OCI-M1 (cell line): ENCODE measurements around the gene LRP5.
"Not testable (repeated sequence)": the region's sequence is repeated elsewhere in the genome, so short reads cannot be mapped to it uniquely, and the experiment has no call there.

Experiments used
- DNase-seq: peaks from one replicate; lab custom pipeline; 2025; lab: John Stamatoyannopoulos, UW

The LRP5 gene

DNA sequence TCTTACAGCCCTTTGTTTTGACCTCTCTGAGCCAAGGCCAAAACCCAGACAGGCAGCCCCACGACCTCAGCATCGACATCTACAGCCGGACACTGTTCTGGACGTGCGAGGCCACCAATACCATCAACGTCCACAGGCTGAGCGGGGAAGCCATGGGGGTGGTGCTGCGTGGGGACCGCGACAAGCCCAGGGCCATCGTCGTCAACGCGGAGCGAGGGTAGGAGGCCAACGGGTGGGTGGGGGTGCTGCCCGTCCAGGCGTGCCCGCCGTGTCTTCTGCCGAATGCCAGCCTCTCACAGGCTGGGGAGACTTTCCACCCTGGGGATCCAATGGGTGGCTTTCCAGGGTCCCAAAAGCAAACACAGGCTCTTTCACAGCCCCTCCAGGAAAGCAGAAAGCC lies 111.1 kb downstream of the LRP5 start:
- DNase-seq = no peak

DNA sequence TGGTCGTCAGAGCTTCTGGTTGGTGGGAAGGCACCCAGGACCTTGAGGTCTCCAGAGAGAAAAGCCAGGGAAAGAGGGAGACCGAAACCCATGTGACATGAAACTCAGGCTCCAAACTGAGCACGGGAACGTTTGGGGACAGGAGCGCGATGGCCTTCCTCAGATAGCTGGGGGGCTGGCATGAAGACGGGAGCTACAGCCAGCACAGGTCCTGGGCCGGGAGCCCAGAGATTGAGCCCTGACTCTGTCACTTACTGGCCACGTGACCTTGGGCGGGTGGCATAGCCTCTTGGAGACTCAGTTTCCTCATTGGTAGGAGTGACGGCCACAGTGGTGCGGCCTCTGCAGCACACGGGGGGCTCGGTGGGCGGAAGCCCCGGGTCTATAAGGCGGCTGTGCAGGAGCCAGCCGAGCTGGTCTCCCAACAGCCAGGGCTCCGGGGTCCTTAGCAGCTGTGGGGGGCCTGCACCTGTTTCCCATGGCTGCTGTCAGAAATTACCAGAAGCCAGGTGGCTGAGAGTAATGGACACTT lies 111.8 kb downstream of the LRP5 start:
- no peak for DNase-seq

DNA sequence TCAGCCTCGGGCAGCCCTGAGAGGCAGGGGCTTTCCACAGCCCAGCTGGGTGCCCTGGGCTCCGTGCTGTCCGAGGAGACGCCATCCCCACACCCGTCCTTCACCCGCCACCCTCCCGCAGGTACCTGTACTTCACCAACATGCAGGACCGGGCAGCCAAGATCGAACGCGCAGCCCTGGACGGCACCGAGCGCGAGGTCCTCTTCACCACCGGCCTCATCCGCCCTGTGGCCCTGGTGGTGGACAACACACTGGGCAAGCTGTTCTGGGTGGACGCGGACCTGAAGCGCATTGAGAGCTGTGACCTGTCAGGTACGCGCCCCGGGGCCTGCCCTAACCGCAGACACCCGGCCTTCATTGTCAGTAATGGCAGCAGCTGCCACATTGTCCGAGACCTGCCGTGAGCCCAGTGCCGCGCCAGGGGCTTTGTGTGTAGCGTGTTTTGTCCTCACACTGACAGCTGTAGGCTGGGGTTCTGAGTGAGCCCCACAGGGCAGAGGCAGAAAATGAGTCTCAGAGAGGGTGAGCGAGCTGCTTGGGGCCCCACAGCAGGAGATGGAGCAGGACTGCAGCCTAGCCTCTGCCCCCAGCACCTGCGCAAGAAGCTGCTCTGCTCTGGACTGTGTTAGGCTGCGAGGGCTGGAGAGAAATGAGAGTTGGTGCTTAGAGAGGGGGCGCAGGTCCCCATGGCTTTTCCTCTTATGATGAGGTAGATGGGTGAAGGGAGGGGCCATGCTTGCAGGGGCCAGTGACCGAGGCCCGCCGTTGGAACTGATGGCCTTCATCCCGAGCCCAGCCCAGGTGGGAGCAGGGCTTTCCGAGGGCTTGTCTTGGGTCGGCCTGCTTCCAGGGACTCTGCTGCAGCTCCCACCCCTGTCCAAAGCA lies 112.8 kb downstream of the LRP5 start:
- no peak for DNase-seq

- no peak for DNase-seq
These were observed 113.5 kb downstream of the LRP5 start for GRCh38 chr11:68425866-68426380.

- DNase-seq = no peak
These were observed 117.3 kb downstream of the LRP5 start for GRCh38 chr11:68429661-68430060.

DNA sequence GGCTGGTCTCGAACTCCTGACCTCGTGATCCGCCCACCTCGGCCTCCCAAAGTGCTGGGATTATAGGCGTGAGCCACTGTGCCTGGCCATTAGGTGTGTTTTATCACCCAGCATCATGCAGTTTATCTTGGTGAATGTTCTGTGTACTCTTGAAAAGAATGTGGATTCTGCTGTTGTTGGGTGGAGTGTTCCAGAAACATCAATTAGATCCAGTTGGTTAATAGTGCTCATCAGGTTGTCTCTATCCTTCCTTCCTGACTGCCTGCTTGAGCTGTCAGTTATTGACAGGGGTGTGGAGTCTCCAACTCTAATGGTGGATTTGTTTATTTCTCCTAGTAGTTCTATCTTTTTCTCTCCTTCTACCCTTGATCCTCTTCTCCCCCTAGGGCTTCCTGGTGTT lies 118.0 kb downstream of the LRP5 start:
- no peak for DNase-seq

- no peak for DNase-seq
These were observed 118.4 kb downstream of the LRP5 start for GRCh38 chr11:68430801-68431200.

- no peak for DNase-seq
These were observed 119.7 kb downstream of the LRP5 start for GRCh38 chr11:68431984-68432645.

- DNase-seq = no peak
These were observed 120.5 kb downstream of the LRP5 start for GRCh38 chr11:68432874-68433273.

- DNase-seq = no peak
These were observed 121.2 kb downstream of the LRP5 start for GRCh38 chr11:68433541-68433940.

- not testable (repeated sequence) for DNase-seq
These were observed 121.8 kb downstream of the LRP5 start for GRCh38 chr11:68434159-68434558.

DNA sequence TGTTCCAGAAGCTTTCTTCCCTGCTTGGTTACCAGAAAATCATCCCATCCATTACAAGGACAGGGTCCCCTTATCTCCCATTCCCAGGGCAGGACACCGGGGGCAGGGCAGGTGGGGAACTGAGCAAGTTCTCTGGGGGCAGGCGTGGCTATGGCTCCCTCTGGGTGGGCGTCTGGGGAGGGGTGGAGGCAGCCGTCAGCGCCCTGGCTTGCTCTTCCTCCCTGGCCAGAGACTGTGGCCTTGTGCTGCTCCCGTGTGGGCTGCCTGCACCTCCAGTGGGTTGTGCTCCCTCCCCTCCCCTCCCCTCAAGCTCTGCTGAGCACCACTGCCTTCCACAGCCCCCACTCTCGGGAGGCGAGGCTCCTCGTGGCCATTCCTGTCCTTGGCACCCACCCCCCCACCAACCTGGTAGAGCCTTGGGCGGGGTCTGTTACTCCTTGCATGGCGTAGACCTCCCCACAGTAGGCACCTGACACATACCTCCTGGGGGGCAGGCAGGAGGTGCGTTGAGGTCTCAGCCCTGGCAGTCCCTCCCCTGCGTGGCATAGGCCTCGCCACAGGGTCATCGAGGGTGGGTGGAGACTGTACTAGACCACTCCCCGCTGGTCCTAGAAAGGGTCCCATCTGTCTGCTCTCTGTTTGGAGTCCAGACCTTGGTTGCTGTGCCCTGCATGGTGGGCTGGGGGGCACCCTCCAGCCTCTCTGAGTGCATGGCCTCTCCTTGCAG lies 123.9 kb downstream of the LRP5 start:
- no peak for DNase-seq

GRCh38 chr11:68436985-68437926 lies 124.9 kb downstream of the LRP5 start:
- no peak for DNase-seq

- DNase-seq = no peak
These were observed 125.7 kb downstream of the LRP5 start for GRCh38 chr11:68437927-68438657.

DNA sequence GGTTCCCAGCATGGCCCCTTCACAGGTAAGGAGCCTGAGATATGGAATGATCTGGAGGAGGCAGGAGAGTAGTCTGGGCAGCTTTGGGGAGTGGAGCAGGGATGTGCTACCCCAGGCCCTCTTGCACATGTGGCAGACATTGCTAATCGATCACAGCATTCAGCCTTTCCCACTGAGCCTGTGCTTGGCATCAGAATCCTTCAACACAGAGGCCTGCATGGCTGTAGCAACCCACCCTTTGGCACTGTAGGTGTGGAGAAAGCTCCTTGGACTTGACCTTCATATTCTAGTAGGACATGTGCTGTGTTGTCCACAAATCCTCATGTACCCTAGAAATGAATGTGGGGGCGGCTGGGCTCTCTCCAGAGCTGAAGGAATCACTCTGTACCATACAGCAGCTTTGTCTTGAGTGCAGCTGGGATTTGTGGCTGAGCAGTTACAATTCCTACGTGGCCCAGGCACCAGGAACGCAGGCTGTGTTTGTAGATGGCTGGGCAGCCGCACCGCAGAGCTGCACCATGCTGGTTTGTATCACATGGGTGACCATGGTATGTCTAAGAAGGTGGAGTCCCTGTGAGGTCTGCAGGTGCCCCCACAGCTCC lies 126.4 kb downstream of the LRP5 start:
- no peak for DNase-seq

DNA sequence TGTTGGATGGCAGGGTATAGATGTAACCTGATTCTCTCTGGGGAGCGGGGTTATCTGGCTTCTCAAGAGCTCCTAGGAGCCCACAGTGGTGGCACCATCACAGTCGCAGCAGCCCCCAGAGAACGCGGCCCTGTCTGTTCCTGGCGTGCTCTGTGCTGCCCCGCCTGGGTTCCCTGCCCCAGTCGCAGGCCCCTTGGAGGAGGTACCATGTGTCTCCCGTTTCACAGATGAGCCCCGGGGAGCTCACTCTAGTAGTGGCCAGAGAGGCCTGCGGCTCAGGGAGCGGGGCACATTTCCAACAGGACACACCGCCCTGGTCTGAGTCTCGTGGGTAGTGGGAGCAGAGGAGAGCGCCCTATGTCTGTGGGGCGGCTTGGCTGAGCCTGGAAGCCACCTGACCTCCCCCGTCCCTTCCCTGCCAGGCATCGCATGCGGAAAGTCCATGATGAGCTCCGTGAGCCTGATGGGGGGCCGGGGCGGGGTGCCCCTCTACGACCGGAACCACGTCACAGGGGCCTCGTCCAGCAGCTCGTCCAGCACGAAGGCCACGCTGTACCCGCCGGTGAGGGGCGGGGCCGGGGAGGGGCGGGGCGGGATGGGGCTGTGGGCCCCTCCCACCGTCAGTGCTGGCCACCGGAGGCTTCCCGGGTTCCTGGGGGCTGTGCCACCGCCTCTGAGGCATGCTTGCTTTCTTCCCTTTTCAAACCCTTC lies 127.1 kb downstream of the LRP5 start:
- no peak for DNase-seq

- DNase-seq = no peak
These were observed 127.8 kb downstream of the LRP5 start for GRCh38 chr11:68440224-68440623.

DNA sequence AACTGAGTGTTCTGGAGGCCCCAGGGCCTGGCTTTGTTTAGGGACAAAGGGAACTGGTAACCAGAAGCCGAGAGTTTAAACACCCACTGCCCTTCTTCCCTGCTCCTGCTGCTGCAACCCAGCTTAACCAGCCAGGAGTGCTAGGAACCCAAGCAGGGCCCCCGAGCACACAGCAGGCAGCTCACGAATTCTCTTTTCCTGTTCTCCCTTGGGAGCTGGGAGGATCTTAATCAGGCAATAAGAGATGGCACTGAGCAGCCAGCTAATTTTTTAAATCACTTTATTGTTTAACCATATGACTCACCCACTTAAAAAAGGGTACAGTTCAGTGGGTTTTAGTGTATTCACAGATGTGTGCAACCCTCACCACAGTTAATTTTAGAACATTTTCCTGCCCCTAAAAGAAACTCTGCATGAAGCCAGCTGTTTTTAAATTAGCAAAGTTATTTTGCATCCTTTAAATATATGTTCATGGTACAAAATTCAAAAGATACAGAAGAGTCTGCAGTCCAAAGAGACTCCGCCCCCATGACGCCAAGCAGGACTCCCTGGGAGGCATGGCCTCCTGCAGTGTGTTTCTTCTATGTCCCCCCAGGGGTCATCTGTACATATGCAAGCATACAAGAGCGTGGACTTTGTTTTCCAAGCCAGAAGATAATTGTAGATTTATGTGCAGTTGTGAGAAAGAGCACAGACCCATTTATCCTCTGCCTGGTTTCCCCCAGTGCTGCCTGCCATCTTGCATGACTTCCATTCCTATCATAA lies 129.3 kb downstream of the LRP5 start:
- DNase-seq = no peak

DNA sequence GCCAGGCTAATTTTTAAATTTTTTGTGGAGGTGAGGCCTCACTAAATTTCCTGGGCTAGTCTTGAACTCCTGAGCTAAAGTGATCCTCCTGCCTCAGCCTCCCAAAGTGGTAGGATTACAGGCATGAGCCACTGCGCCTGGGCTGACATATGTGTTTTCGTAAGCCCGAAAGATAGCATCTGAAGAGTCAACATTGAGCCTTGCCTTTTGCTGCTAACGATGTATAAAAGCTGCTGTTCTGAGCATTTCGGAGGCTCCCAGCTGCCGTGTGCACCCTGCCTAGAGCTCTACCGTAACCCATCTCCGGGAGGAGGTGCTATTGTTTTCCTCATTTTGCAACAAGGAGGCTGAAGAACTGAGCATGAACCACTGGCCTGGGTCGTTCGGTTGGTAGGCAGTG lies 130.0 kb downstream of the LRP5 start:
- no peak for DNase-seq
